Ovary (tissue), 3 donors: ENCODE results near the gene DIRAS1.

ENCODE experiments used
- POLR2A ChIP-seq: fragments of 450-650 bp; IDR thresholded peaks from one replicate; pipeline ENCODE4 v1.6.1; 2017; ENCODE audit warnings: antibody characterized with exemption, mild to moderate bottlenecking, moderate library complexity
- TF ChIP-seq, protein P1 (sequence below), 3 donors: fragments of 450-650 bp in 2 of 3; fragments of 200-600 bp in 1 of 3; IDR thresholded peaks; one replicate each; pipeline versions ENCODE4 v1.5.1 to v1.8.0; 2016 to 2022; ENCODE audit warnings: antibody characterized with exemption in 3 of 3, mild to moderate bottlenecking in 1 of 3
- donor health status: DM: no; HTN: no; CAD: no.

DNA sequence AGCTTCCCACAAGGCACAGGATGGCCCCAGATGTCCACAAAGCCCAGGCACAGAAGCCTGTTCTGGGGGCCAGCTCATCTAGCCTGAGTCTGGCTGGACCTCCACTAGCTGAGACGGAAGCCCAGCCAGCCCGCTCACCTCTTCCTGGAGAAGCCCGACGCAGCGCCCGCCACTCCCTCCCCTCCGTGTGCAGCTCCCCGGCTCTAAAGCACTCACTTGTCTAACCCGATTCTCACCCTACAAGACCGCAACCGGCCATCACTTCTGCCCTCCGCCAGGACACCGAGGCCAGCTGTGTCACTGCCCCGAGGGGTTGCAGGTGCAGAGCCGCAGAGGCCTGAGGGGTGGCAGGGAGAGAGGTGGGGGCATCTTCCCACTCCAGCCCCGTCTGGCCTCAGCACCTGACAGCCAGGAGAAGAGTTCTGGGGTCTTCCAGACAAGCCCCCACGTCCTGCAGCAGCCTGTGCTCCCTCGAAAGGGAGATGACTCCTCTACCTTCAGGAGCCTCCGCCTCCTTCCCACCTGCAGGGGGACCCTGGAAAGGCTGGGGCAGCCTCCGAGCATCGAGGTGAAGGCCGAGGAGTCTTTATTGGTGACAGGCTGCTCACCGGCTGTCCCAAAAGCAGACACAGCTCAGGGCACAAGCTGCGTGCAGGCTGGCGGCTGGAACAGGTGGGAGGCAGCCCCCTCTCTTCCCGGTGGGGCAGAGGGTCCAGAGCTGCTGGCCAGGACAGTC lies 5.9 kb upstream of the DIRAS1 start:
- TF ChIP-seq, protein P1, sequence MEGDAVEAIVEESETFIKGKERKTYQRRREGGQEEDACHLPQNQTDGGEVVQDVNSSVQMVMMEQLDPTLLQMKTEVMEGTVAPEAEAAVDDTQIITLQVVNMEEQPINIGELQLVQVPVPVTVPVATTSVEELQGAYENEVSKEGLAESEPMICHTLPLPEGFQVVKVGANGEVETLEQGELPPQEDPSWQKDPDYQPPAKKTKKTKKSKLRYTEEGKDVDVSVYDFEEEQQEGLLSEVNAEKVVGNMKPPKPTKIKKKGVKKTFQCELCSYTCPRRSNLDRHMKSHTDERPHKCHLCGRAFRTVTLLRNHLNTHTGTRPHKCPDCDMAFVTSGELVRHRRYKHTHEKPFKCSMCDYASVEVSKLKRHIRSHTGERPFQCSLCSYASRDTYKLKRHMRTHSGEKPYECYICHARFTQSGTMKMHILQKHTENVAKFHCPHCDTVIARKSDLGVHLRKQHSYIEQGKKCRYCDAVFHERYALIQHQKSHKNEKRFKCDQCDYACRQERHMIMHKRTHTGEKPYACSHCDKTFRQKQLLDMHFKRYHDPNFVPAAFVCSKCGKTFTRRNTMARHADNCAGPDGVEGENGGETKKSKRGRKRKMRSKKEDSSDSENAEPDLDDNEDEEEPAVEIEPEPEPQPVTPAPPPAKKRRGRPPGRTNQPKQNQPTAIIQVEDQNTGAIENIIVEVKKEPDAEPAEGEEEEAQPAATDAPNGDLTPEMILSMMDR (IDR thresholded peaks at IDR 0.05) = no peak
- TF ChIP-seq POLR2A = no peak
